ENCODE data around the gene RAD54L2. TPM values are rescaled to one million over a fixed set of nuclear protein-coding genes. Genes with fewer than 3 reads are reported as not detected.
"Not testable (repeated sequence)": the region's sequence is repeated elsewhere in the genome, so short reads cannot be mapped to it uniquely, and the experiment has no call there.

The RAD54L2 gene
- total RNA-seq, 1 donor from 2014 or later, result 9.8 TPM

DNA sequence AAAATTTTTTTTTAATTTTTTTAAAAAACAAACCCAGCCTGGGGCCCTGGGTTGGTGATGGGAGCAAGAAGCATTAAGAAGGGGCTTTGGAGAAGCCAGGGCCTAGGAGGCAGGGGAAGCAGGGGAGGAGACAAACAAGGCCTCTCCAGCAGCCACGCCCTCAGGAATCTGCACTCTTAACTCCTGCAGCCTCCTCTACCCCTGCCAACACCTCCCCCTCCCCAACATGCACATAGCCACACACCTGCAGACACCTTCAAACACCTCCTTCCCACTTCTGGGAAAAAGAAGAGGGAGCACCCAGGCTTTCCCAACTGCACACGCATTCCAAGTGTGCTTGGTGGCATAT, 36.0 kb upstream of the RAD54L2 start:
- Histone ChIP-seq H3K4me3 (no peak overlapping the region), H3K27ac (replicated peaks) (no peak overlapping the region), H3K4me1 (peaks cover 20% of the 10 kb centered on the region), H3K9me3 (replicated peaks) (no peaks in the 10 kb centered on the region), H3K27me3 (ENCODE audit: low read depth) (no peaks in the 10 kb centered on the region), H3K36me3 (no peaks in the 10 kb centered on the region)
- TF ChIP-seq, protein P1, sequence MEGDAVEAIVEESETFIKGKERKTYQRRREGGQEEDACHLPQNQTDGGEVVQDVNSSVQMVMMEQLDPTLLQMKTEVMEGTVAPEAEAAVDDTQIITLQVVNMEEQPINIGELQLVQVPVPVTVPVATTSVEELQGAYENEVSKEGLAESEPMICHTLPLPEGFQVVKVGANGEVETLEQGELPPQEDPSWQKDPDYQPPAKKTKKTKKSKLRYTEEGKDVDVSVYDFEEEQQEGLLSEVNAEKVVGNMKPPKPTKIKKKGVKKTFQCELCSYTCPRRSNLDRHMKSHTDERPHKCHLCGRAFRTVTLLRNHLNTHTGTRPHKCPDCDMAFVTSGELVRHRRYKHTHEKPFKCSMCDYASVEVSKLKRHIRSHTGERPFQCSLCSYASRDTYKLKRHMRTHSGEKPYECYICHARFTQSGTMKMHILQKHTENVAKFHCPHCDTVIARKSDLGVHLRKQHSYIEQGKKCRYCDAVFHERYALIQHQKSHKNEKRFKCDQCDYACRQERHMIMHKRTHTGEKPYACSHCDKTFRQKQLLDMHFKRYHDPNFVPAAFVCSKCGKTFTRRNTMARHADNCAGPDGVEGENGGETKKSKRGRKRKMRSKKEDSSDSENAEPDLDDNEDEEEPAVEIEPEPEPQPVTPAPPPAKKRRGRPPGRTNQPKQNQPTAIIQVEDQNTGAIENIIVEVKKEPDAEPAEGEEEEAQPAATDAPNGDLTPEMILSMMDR (IDR thresholded peaks at IDR 0.05; ENCODE audit: borderline replicate concordance), result no peak
- DNase-seq, result no peak
- intact Hi-C loops (cut with micrococcal nuclease), result no loop called here

GRCh38 chr3:51503007-51503406, 35.5 kb upstream of the RAD54L2 start:
- intact Hi-C loops (cut with micrococcal nuclease), result no loop called here
- H3K27ac ChIP-seq (replicated peaks), result no peak overlapping the region

DNA sequence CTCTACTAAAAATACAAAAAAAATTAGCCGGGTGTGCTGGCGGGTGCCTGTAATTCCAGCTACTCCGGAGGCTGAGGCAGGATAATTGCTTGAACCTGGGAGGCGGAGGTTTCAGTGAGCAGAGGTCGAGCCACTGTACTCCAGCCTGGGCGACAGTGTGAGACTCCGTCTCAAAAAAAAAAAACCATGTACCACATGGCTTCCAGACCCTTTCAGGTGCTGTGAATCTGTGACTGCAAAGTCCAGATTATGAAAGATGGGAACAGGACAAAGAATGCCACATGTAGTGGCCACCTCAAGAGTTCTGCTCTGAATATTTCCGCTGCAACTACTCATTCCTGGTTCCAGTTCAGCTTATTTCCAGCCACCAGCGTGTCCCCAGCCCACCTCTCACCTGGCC, 30.3 kb upstream of the RAD54L2 start:
- Histone ChIP-seq H3K36me3 (no peaks in the 10 kb centered on the region), H3K27ac (replicated peaks) (no peak overlapping the region), H3K4me3 (no peak overlapping the region), H3K4me1 (no peaks in the 10 kb centered on the region), H3K27me3 (ENCODE audit: low read depth) (no peaks in the 10 kb centered on the region), H3K9me3 (replicated peaks) (no peaks in the 10 kb centered on the region)
- no peak for DNase-seq
- TF ChIP-seq, protein P1 (IDR thresholded peaks at IDR 0.05; ENCODE audit: borderline replicate concordance), result no peak
- intact Hi-C loops (cut with micrococcal nuclease), result no loop called here

More at GRCh38 chr3:51503007-51503406, 35.5 kb upstream of the RAD54L2 start:
- H3K4me1 ChIP-seq, result peaks cover 20% of the 10 kb centered on the region
- no peak for DNase-seq
- H3K4me3 ChIP-seq, result no peak overlapping the region
- no peaks in the 10 kb centered on the region for H3K27me3 ChIP-seq (ENCODE audit: low read depth)
- no peaks in the 10 kb centered on the region for H3K9me3 ChIP-seq (replicated peaks)
- TF ChIP-seq, protein P1 (IDR thresholded peaks at IDR 0.05; ENCODE audit: borderline replicate concordance), result no peak
- no peaks in the 10 kb centered on the region for H3K36me3 ChIP-seq

- Histone ChIP-seq H3K4me3 (no peak overlapping the region), H3K27ac (replicated peaks) (no peak overlapping the region), H3K9me3 (replicated peaks) (no peaks in the 10 kb centered on the region), H3K4me1 (no peaks in the 10 kb centered on the region), H3K27me3 (ENCODE audit: low read depth) (no peaks in the 10 kb centered on the region), H3K36me3 (no peaks in the 10 kb centered on the region)
- DNase-seq, result no peak
- TF ChIP-seq, protein P1 (IDR thresholded peaks at IDR 0.05; ENCODE audit: borderline replicate concordance), result no peak
- intact Hi-C loops (cut with micrococcal nuclease), result no loop called here
These were observed 27.5 kb upstream of the RAD54L2 start for GRCh38 chr3:51510996-51511395.

DNA sequence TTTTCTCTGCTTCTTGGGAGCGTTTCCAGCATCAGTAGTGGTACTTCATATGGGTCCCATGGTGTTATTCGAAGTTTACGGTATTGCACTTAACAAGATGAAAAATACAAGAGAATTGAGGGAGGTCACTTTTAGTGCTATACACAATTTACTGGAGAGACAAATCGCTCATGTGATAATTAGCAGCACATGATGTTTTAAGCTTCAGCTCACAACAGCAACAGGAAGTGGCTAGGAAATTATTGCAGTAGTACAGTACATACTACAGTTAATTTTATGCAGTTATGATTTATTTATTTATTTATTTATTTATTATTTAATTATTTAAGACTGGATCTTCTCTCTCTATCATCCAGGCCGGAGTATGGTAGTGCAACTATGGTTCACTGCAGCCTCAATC, 24.3 kb upstream of the RAD54L2 start:
- TF ChIP-seq, protein P1 (IDR thresholded peaks at IDR 0.05; ENCODE audit: borderline replicate concordance), result no peak
- no peak for DNase-seq
- Histone ChIP-seq H3K27ac (replicated peaks) (no peak overlapping the region), H3K4me3 (no peak overlapping the region), H3K27me3 (ENCODE audit: low read depth) (no peaks in the 10 kb centered on the region), H3K4me1 (no peaks in the 10 kb centered on the region), H3K36me3 (no peaks in the 10 kb centered on the region), H3K9me3 (replicated peaks) (no peaks in the 10 kb centered on the region)
- intact Hi-C loops (cut with micrococcal nuclease), result no loop called here

- no peak for DNase-seq
- no peaks in the 10 kb centered on the region for H3K27me3 ChIP-seq (ENCODE audit: low read depth)
- H3K36me3 ChIP-seq, result no peaks in the 10 kb centered on the region
- no peaks in the 10 kb centered on the region for H3K4me1 ChIP-seq
- no peaks in the 10 kb centered on the region for H3K9me3 ChIP-seq (replicated peaks)
- intact Hi-C loops (cut with micrococcal nuclease), result no loop called here
- H3K27ac ChIP-seq (replicated peaks), result no peak overlapping the region
- no peak overlapping the region for H3K4me3 ChIP-seq
- TF ChIP-seq, protein P1 (IDR thresholded peaks at IDR 0.05; ENCODE audit: borderline replicate concordance), result no peak
These were observed 18.7 kb upstream of the RAD54L2 start for GRCh38 chr3:51519848-51520247.

GRCh38 chr3:51520906-51521730, 17.4 kb upstream of the RAD54L2 start:
- H3K27me3 ChIP-seq (ENCODE audit: low read depth); H3K4me3 ChIP-seq; intact Hi-C loops (cut with micrococcal nuclease); DNase-seq; H3K36me3 ChIP-seq; H3K4me1 ChIP-seq; H3K9me3 ChIP-seq (replicated peaks); H3K27ac ChIP-seq (replicated peaks): not testable (repeated sequence)

Measured in left ventricle myocardium inferior (tissue), 1 donor.